DMS114 treated with DMSO at 0.1 percent for 48 hours (cell line): ENCODE results near the gene RPGRIP1L.

Experiments used
- DNase-seq: peaks from one replicate; lab custom pipeline; 2025; ENCODE audit not compliant: unreplicated experiment; lab: John Stamatoyannopoulos, UW

The RPGRIP1L gene

GRCh38 chr16:53703590-53704444, at the start of gene RPGRIP1L, which contains the start of gene FTO:
TSS of gene RPGRIP1L (minus strand) at chr16:53703859. CDS start at chr16:53700723, 3,136 bp downstream.
TSS of gene FTO (plus strand) at chr16:53704156.
- peak; percentile 99 for DNase-seq

- no peak for DNase-seq
These were observed 49.8 kb upstream of the RPGRIP1L start for GRCh38 chr16:53753431-53753830.

GRCh38 chr16:53752560-53752959, 48.9 kb upstream of the RPGRIP1L start:
- DNase-seq = no peak

- no peak for DNase-seq
These were observed 42.2 kb upstream of the RPGRIP1L start for GRCh38 chr16:53745753-53746266.

- DNase-seq = no peak
These were observed 41.4 kb upstream of the RPGRIP1L start for GRCh38 chr16:53745086-53745485.

- no peak for DNase-seq
These were observed 40.8 kb upstream of the RPGRIP1L start for GRCh38 chr16:53744449-53744848.

GRCh38 chr16:53743149-53743566, 39.5 kb upstream of the RPGRIP1L start:
- DNase-seq = no peak

- no peak for DNase-seq
These were observed 37.9 kb upstream of the RPGRIP1L start for GRCh38 chr16:53741546-53741945.

- DNase-seq = no peak
These were observed 37.4 kb upstream of the RPGRIP1L start for GRCh38 chr16:53740933-53741531.

GRCh38 chr16:53740476-53740875, 36.8 kb upstream of the RPGRIP1L start:
- DNase-seq = no peak

- DNase-seq = no peak
These were observed 33.9 kb upstream of the RPGRIP1L start for GRCh38 chr16:53737552-53737951.

GRCh38 chr16:53736297-53736696, 32.6 kb upstream of the RPGRIP1L start:
- DNase-seq = no peak

GRCh38 chr16:53734908-53735307, 31.2 kb upstream of the RPGRIP1L start:
- DNase-seq = no peak

- no peak for DNase-seq
These were observed 28.8 kb upstream of the RPGRIP1L start for GRCh38 chr16:53732296-53732929.

- no peak for DNase-seq
These were observed 27.0 kb upstream of the RPGRIP1L start for GRCh38 chr16:53730693-53731092.

GRCh38 chr16:53726625-53727024, 23.0 kb upstream of the RPGRIP1L start:
- DNase-seq = no peak

- no peak for DNase-seq
These were observed 17.4 kb upstream of the RPGRIP1L start for GRCh38 chr16:53721017-53721416.

- no peak for DNase-seq
These were observed 13.9 kb upstream of the RPGRIP1L start for GRCh38 chr16:53717577-53717976.

- DNase-seq = no peak
These were observed 11.3 kb upstream of the RPGRIP1L start for GRCh38 chr16:53715023-53715384.

GRCh38 chr16:53714205-53715022, 10.8 kb upstream of the RPGRIP1L start:
- no peak for DNase-seq
